Measurements from ENCODE around the gene FGF6. TPM values are rescaled to one million over a fixed set of nuclear protein-coding genes. Genes with fewer than 3 reads are reported as not detected.

FGF6 gene
- total and polyA plus RNA-seq, 2 experiments from 2014 or later: not detected

DNA sequence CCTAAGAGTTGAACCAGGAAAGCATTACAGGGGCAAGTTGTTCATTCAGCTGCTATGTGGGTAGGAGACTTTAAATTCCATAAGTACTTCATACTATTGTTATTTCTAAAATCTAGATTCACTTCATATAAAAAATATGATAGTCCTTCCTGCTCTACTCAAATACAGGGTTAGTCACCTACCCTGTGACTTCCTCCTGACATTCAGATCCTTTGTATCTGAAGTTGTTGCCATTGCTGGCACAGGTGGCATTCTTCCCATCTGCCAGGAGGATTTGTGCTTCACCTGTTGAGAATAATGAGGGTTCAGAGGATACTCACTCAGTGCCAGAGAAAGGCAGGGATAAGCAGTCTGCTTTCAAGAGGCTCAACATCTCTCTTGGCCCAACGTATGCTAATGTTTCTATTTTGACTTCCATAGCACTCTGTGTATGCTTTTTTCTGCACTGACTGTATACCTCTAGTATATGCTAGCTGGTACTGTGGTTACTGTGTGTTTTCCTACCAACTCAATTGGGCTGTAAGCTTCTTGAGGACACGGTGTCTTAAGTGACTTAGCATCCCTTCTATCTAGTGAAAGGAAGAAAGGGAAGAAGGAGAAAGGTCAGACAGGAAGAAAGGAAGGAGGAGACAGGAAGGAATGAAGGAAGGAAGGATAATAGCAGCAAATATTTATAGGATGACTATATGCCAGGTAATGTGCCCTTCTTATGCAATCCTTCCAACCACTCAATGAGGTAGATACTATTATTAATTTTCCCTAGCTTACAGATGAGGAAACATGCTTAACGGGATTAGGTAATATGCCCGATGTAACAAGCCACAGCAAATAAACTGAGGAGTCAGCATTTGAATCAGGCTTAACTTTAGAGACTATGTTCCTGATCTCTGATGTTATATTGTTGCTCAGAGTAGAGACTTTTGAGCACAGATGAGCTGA lies 38.5 kb upstream of the FGF6 start (continued):
- TF ChIP-seq ZNF462 (CRISPR knock-in tag; IDR thresholded peaks at IDR 0.05) (no peak), EZH2phosphoT487 (IDR thresholded peaks at IDR 0.05; ENCODE audit: unreplicated experiment) (no peak)

DNA sequence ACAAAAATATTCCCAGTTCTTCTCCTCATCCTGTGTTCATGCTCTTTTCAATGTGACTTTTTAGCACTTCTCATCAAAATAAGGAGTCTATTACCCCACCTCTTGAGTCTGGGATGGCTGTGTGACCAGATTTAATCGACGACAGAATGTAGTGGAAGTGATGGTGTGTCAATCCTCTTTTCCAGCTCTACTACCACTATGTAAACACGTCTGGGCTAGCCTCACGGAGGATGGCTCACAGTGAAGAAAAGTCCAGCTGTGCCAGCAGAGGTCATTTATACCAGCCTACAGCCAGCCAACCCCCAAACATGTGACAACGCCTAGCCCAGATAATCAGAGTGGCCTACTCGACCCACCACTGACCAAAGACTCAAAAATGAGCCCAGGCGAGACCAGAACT lies 37.3 kb upstream of the FGF6 start:
- H3K79me2 ChIP-seq (replicated peaks; ENCODE audit: insufficient read depth): no peaks in the 10 kb centered on the region
- Mint-ChIP-seq H3K4me3 (no peak overlapping the region), H3K36me3 (ENCODE audit: low read depth) (peaks cover 11% of the 10 kb centered on the region; the same call in 2 of the 3 replicates), H3K4me1 (peaks cover 22% of the 10 kb centered on the region), H3K27me3 (ENCODE audit: insufficient read depth, low read depth, poor library complexity) (no peaks in the 10 kb centered on the region), H3K27ac (no peak overlapping the region), H3K9me3 (peaks cover 22% of the 10 kb centered on the region)
- DNase-seq (ENCODE audit: low spot score): no peak
- no peaks in the 10 kb centered on the region for H3K36me3 ChIP-seq (ENCODE audit: insufficient read depth)
- H3K27ac ChIP-seq (ENCODE audit: low read depth): no peak overlapping the region
- H2AFZ ChIP-seq: 0 out of 2 replicates have a peak overlapping the region, but pooled peaks have one; percentile 18
- H4K20me1 ChIP-seq (replicated peaks; ENCODE audit: insufficient read depth): no peaks in the 10 kb centered on the region
- peaks cover 3% of the 10 kb centered on the region; the same call in 1 of the 2 replicates for H3K9me2 ChIP-seq (ENCODE audit: insufficient read depth)
- H3K4me1 ChIP-seq (ENCODE audit: insufficient read depth): peaks cover 9% of the 10 kb centered on the region; the same call in 1 of the 2 replicates
- H3K4me2 ChIP-seq: no peak overlapping the region
- TF ChIP-seq ZNF462 (CRISPR knock-in tag; IDR thresholded peaks at IDR 0.05) (no peak), POLR2AphosphoS5 (IDR thresholded peaks at IDR 0.05; ENCODE audit: low read depth) (no peak)
- H3K4me3 ChIP-seq: no peak overlapping the region
- no peaks in the 10 kb centered on the region for H3F3A ChIP-seq (replicated peaks; ENCODE audit: low read depth)
- H3K27me3 ChIP-seq (ENCODE audit: insufficient read depth): no peaks in the 10 kb centered on the region
- no peak for ATAC-seq

All from GM23338 (cell line).